GM21576 (cell line): ENCODE data around the gene ZC3H11A.
"Not testable (repeated sequence)": the region's sequence is repeated elsewhere in the genome, so short reads cannot be mapped to it uniquely, and the experiment has no call there.

Experiments used
- ATAC-seq: cut with Tn5 transposase; IDR thresholded peaks from one replicate; pipeline ENCODE4 v1.9.1; 2021; ENCODE audit warnings: mild to moderate bottlenecking, moderate library complexity; ENCODE audit not compliant: unreplicated experiment

Gene ZC3H11A

GRCh38 chr1:203778789-203779188 is 16.6 kb upstream of the ZC3H11A start:
- no peak for ATAC-seq

GRCh38 chr1:203781962-203782361 is 13.5 kb upstream of the ZC3H11A start:
- ATAC-seq = no peak

GRCh38 chr1:203789966-203790365 is 5.5 kb upstream of the ZC3H11A start:
- no peak for ATAC-seq

- ATAC-seq = no peak
These were observed 3.9 kb upstream of the ZC3H11A start for GRCh38 chr1:203791498-203791897.

GRCh38 chr1:203792486-203792885 is 2.9 kb upstream of the ZC3H11A start:
- no peak for ATAC-seq

- ATAC-seq = not testable (repeated sequence)
These were observed 1.9 kb upstream of the ZC3H11A start for GRCh38 chr1:203793561-203793960.

GRCh38 chr1:203794764-203795440 is 521 bp upstream of the ZC3H11A start:
- ATAC-seq = no peak

GRCh38 chr1:203796236-203796605 is 798 bp downstream of the ZC3H11A start:
- peak; percentile 23 for ATAC-seq

- ATAC-seq = no peak
These were observed 1.8 kb downstream of the ZC3H11A start for GRCh38 chr1:203797216-203797615.

GRCh38 chr1:203797948-203798655 is 2.7 kb downstream of the ZC3H11A start:
- no peak for ATAC-seq

- ATAC-seq = no peak
These were observed 3.7 kb downstream of the ZC3H11A start for GRCh38 chr1:203799157-203799556.

- ATAC-seq = no peak
These were observed 4.5 kb downstream of the ZC3H11A start for GRCh38 chr1:203799971-203800370.

GRCh38 chr1:203805689-203806088 is 10.3 kb downstream of the ZC3H11A start:
- ATAC-seq = no peak

GRCh38 chr1:203807196-203807595 is 11.8 kb downstream of the ZC3H11A start:
- no peak for ATAC-seq

GRCh38 chr1:203813581-203814341 is 18.3 kb downstream of the ZC3H11A start:
- ATAC-seq = no peak

GRCh38 chr1:203818399-203818798 is 23.0 kb downstream of the ZC3H11A start:
- no peak for ATAC-seq

- no peak for ATAC-seq
These were observed 27.9 kb downstream of the ZC3H11A start for GRCh38 chr1:203823306-203823705.

GRCh38 chr1:203826175-203826574 is 30.8 kb downstream of the ZC3H11A start:
- ATAC-seq = no peak

- no peak for ATAC-seq
These were observed 32.6 kb downstream of the ZC3H11A start for GRCh38 chr1:203828002-203828401.

GRCh38 chr1:203828503-203828902 is 33.1 kb downstream of the ZC3H11A start:
- no peak for ATAC-seq

- ATAC-seq = not testable (repeated sequence)
These were observed 33.8 kb downstream of the ZC3H11A start for GRCh38 chr1:203829247-203829646.

- ATAC-seq = no peak
These were observed 40.1 kb downstream of the ZC3H11A start for GRCh38 chr1:203835476-203835875.
